Endodermal cell (in vitro differentiated cells): ENCODE results near the gene ATG9B. TPM values are rescaled to one million over a fixed set of nuclear protein-coding genes. Genes with fewer than 3 reads are reported as not detected.

Experiments used
- DNase-seq: peaks from one replicate; pipeline ENCODE4 v3.0.0-alpha.2; 2017
- H3K27ac ChIP-seq: 2 replicates; pipeline ENCODE4 v1.5.1; 2013; ENCODE audit warnings: mild to moderate bottlenecking, low read depth, low read length, moderate library complexity
- H3K27me3 ChIP-seq: 2 replicates; pipeline ENCODE4 v1.6.1; 2013; ENCODE audit warnings: mild to moderate bottlenecking, low read length, moderate library complexity; ENCODE audit not compliant: insufficient read depth, control insufficient read depth, poor library complexity, severe bottlenecking
- H3K36me3 ChIP-seq: 2 replicates; pipeline ENCODE4 v1.7.0; 2013; ENCODE audit warnings: mild to moderate bottlenecking, low read length, moderate library complexity; ENCODE audit not compliant: control insufficient read depth, insufficient read depth
- H3K4me1 ChIP-seq: one replicate; pipeline ENCODE4 v1.7.0; 2013; ENCODE audit warnings: low read length; ENCODE audit not compliant: control insufficient read depth, insufficient read depth
- H3K4me3 ChIP-seq: 2 replicates; pipeline ENCODE4 v1.5.1; 2013; ENCODE audit warnings: mild to moderate bottlenecking, low read length, moderate library complexity
- H3K9ac ChIP-seq: 2 replicates; pipeline ENCODE4 v1.6.1; 2013; ENCODE audit warnings: mild to moderate bottlenecking, low read length, moderate library complexity; ENCODE audit not compliant: poor library complexity, severe bottlenecking; ENCODE audit errors: extremely low read depth
- H3K9me3 ChIP-seq: 2 replicates; pipeline ENCODE4 v1.6.1; 2013; ENCODE audit warnings: mild to moderate bottlenecking, low read length, moderate library complexity; ENCODE audit not compliant: control insufficient read depth
- H3K27ac Mint-ChIP-seq: 2 replicates; pipeline ENCODE4 v1.8.0; 2020; ENCODE audit warnings: mixed read lengths
- H3K27me3 Mint-ChIP-seq: 2 replicates; pipeline ENCODE4 v1.8.0; 2021; ENCODE audit warnings: mild to moderate bottlenecking, mixed read lengths; ENCODE audit not compliant: insufficient read depth
- H3K36me3 Mint-ChIP-seq: 2 replicates; pipeline ENCODE4 v1.8.0; 2020; ENCODE audit warnings: low read depth, mixed read lengths
- H3K4me1 Mint-ChIP-seq: 2 replicates; pipeline ENCODE4 v1.8.0; 2020; ENCODE audit warnings: mixed read lengths
- H3K4me3 Mint-ChIP-seq: 2 replicates; pipeline ENCODE4 v1.8.0; 2020; ENCODE audit warnings: mild to moderate bottlenecking, moderate library complexity, mixed read lengths
- H3K9me3 Mint-ChIP-seq: 2 replicates; pipeline ENCODE4 v1.8.0; 2020; ENCODE audit warnings: mild to moderate bottlenecking, mixed read lengths
- CTCF ChIP-seq: fragments of 200-600 bp; sonication (generic); conservative IDR thresholded peaks from 2 replicates; pipeline ENCODE4 v1.5.0; 2021; ENCODE audit warnings: antibody characterized with exemption, mild to moderate bottlenecking
- WGBS, 2 experiments: methylation state at CpG; one replicate each; pipeline versions ENCODE4 v1.1.5 to v1.1.7; 2013; ENCODE audit warnings: missing lambda C conversion rate in 2 of 2, mixed read lengths in 1 of 2; ENCODE audit not compliant: insufficient coverage in 1 of 2, insufficient read length in 1 of 2; 5-methylcytosine and 5-hydroxymethylcytosine counted together
- total RNA-seq, 2 donors: library from RNA; stranded (reverse); fragmentation: NEBNext Ultra II Directional in 1 of 2; extraction: Animal tissue kit (Norgen Biotek cat#: 25700) in 1 of 2; gene quantifications; 2 replicates in 1 of 2; 3 replicates in 1 of 2; pipeline ENCODE4 v1.2.1, GENCODE V29; 2021

Gene ATG9B
- total RNA-seq, 2 donors from 2014 or later = 2.0 to 3.0 TPM

GRCh38 chr7:151009327-151010036 lies 14.8 kb downstream of the ATG9B start:
- Histone ChIP-seq H3K4me3 (no peak overlapping the region), H3K27me3 (no peaks in the 10 kb centered on the region), H3K4me1 (peaks cover 9% of the 10 kb centered on the region), H3K36me3 (no peaks in the 10 kb centered on the region), H3K9me3 (no peaks in the 10 kb centered on the region), H3K9ac (no peak overlapping the region), H3K27ac (no peak overlapping the region)
- DNase-seq = peak; percentile 78
- H3K9me3 Mint-ChIP-seq = no peaks in the 10 kb centered on the region
- H3K4me3 Mint-ChIP-seq = no peak overlapping the region
- WGBS, 2 experiments = 84 to 100% methylated on average over 1 to 22 of the region's 22 CpGs
- H3K27ac Mint-ChIP-seq = no peak overlapping the region
- peaks cover 34% of the 10 kb centered on the region for H3K27me3 Mint-ChIP-seq
- H3K4me1 Mint-ChIP-seq = peaks cover 21% of the 10 kb centered on the region
- no peak for TF ChIP-seq CTCF
- H3K36me3 Mint-ChIP-seq = no peaks in the 10 kb centered on the region

GRCh38 chr7:151008511-151009323 lies 15.6 kb downstream of the ATG9B start:
- Histone ChIP-seq H3K36me3 (no peaks in the 10 kb centered on the region), H3K27ac (no peak overlapping the region), H3K4me3 (no peak overlapping the region), H3K9me3 (no peaks in the 10 kb centered on the region), H3K4me1 (peaks cover 9% of the 10 kb centered on the region), H3K9ac (no peak overlapping the region), H3K27me3 (no peaks in the 10 kb centered on the region)
- TF ChIP-seq CTCF = peak; percentile 97
- DNase-seq = peak; percentile 97
- WGBS, 2 experiments = 74 to 84% methylated on average over 24 to 40 of the region's 40 CpGs
- Mint-ChIP-seq H3K27ac (no peak overlapping the region), H3K27me3 (peaks cover 26% of the 10 kb centered on the region), H3K9me3 (no peaks in the 10 kb centered on the region), H3K4me1 (peaks cover 21% of the 10 kb centered on the region), H3K36me3 (no peaks in the 10 kb centered on the region), H3K4me3 (peak overlapping the region; percentile 12)

GRCh38 chr7:151008143-151008510 lies 16.2 kb downstream of the ATG9B start:
- no peak overlapping the region for H3K4me3 ChIP-seq

More at GRCh38 chr7:151008143-151008510, 16.2 kb downstream of the ATG9B start:
- Histone ChIP-seq H3K4me1 (peaks cover 9% of the 10 kb centered on the region), H3K9ac (no peak overlapping the region), H3K36me3 (no peaks in the 10 kb centered on the region), H3K27ac (no peak overlapping the region), H3K27me3 (no peaks in the 10 kb centered on the region), H3K9me3 (no peaks in the 10 kb centered on the region)
- peaks cover 21% of the 10 kb centered on the region for H3K4me1 Mint-ChIP-seq
- H3K4me3 Mint-ChIP-seq = peak overlapping the region; percentile 12
- TF ChIP-seq CTCF = no peak
- H3K27ac Mint-ChIP-seq = no peak overlapping the region
- peaks cover 23% of the 10 kb centered on the region for H3K27me3 Mint-ChIP-seq
- peak; percentile 81 for DNase-seq
- H3K9me3 Mint-ChIP-seq = no peaks in the 10 kb centered on the region
- H3K36me3 Mint-ChIP-seq = no peaks in the 10 kb centered on the region
- WGBS, 2 experiments = 54 to 70% methylated on average over 5 to 11 of the region's 11 CpGs
